Osteocyte (in vitro differentiated cells): ENCODE measurements around the gene CLDN25. TPM values are rescaled to one million over a fixed set of nuclear protein-coding genes. Genes with fewer than 3 reads are reported as not detected.

Source experiments
- DNase-seq: peaks from one replicate; pipeline ENCODE4 v3.0.0; 2021; ENCODE audit warnings: mixed read lengths; ENCODE audit not compliant: unreplicated experiment; ENCODE audit errors: extremely low spot score
- H3K27ac Mint-ChIP-seq: one replicate; pipeline ENCODE4 v1.8.0; 2021; ENCODE audit warnings: mild to moderate bottlenecking, mixed read lengths; ENCODE audit not compliant: unreplicated experiment
- H3K27me3 Mint-ChIP-seq: one replicate; pipeline ENCODE4 v1.8.0; 2021; ENCODE audit warnings: mixed read lengths; ENCODE audit not compliant: unreplicated experiment
- H3K36me3 Mint-ChIP-seq: one replicate; pipeline ENCODE4 v1.8.0; 2021; ENCODE audit warnings: mixed read lengths; ENCODE audit not compliant: unreplicated experiment
- H3K4me1 Mint-ChIP-seq: one replicate; pipeline ENCODE4 v1.8.0; 2021; ENCODE audit warnings: mixed read lengths; ENCODE audit not compliant: unreplicated experiment
- H3K4me3 Mint-ChIP-seq: one replicate; pipeline ENCODE4 v1.8.0; 2021; ENCODE audit warnings: mild to moderate bottlenecking, moderate library complexity, mixed read lengths; ENCODE audit not compliant: unreplicated experiment
- H3K9me3 Mint-ChIP-seq: one replicate; pipeline ENCODE4 v1.8.0; 2021; ENCODE audit warnings: mixed read lengths; ENCODE audit not compliant: unreplicated experiment
- total RNA-seq: library from RNA; stranded (reverse); gene quantifications from 2 replicates; pipeline ENCODE4 v1.2.1, GENCODE V29; 2021
- TF ChIP-seq, protein P1 (sequence below): fragments of 200-600 bp; sonication (generic); IDR thresholded peaks from 2 replicates; pipeline ENCODE4 v1.5.0; 2021; ENCODE audit warnings: antibody characterized with exemption, mild to moderate bottlenecking, moderate library complexity

CLDN25 gene
- total RNA-seq, 1 donor from 2014 or later, result not detected

DNA sequence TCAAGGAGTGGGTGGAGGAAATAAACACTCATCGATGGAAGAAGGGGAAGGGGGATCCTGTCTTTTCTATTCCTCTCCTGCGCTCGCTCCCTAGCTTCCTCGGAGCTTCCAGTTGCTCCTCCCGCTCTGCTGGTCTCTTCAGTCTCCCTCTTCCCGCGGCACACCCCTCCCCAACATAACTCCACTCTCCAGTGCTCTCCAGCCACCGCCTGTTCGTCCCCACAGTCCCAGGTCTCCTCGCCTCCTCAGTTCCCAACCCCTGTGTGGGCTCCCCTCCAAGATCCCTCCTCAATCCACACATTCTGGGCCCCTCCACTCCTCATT lies 6.5 kb upstream of the CLDN25 start:
- Mint-ChIP-seq H3K27ac (peak overlapping the region; percentile 98), H3K36me3 (peaks cover 7% of the 10 kb centered on the region), H3K4me1 (peaks cover 20% of the 10 kb centered on the region), H3K27me3 (peaks cover 35% of the 10 kb centered on the region), H3K9me3 (no peaks in the 10 kb centered on the region), H3K4me3 (peak overlapping the region; percentile 100)
- DNase-seq, result no peak
- TF ChIP-seq, protein P1, sequence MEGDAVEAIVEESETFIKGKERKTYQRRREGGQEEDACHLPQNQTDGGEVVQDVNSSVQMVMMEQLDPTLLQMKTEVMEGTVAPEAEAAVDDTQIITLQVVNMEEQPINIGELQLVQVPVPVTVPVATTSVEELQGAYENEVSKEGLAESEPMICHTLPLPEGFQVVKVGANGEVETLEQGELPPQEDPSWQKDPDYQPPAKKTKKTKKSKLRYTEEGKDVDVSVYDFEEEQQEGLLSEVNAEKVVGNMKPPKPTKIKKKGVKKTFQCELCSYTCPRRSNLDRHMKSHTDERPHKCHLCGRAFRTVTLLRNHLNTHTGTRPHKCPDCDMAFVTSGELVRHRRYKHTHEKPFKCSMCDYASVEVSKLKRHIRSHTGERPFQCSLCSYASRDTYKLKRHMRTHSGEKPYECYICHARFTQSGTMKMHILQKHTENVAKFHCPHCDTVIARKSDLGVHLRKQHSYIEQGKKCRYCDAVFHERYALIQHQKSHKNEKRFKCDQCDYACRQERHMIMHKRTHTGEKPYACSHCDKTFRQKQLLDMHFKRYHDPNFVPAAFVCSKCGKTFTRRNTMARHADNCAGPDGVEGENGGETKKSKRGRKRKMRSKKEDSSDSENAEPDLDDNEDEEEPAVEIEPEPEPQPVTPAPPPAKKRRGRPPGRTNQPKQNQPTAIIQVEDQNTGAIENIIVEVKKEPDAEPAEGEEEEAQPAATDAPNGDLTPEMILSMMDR, result no peak

- Mint-ChIP-seq H3K4me1 (peaks cover 24% of the 10 kb centered on the region), H3K9me3 (no peaks in the 10 kb centered on the region), H3K4me3 (peak within 1 kb of the TSS; percentile 100), H3K27me3 (peaks cover 38% of the 10 kb centered on the region), H3K27ac (peak within 1 kb of the TSS; percentile 98), H3K36me3 (peaks cover 7% of the 10 kb centered on the region)
- TF ChIP-seq, protein P1, result peak; percentile 96
- DNase-seq, result peak; percentile 99
Observed at GRCh38 chr11:113773416-113774173, 6.0 kb upstream of the CLDN25 start, which contains the start of gene ZW10. ZW10 (minus strand) TSS chr11:113773692; CDS start chr11:113773666, 26 bp downstream.

GRCh38 chr11:113774174-113774503 lies 5.5 kb upstream of the CLDN25 start:
- Mint-ChIP-seq H3K27me3 (peaks cover 39% of the 10 kb centered on the region), H3K4me1 (peaks cover 24% of the 10 kb centered on the region), H3K9me3 (no peaks in the 10 kb centered on the region), H3K27ac (peak overlapping the region; percentile 98), H3K36me3 (peaks cover 3% of the 10 kb centered on the region), H3K4me3 (peak overlapping the region; percentile 100)
- TF ChIP-seq, protein P1, result no peak
- DNase-seq, result no peak

- no peaks in the 10 kb centered on the region for H3K36me3 Mint-ChIP-seq
- TF ChIP-seq, protein P1, result no peak
- DNase-seq, result no peak
- H3K9me3 Mint-ChIP-seq, result no peaks in the 10 kb centered on the region
- H3K27ac Mint-ChIP-seq, result peak overlapping the region; percentile 32
- H3K4me1 Mint-ChIP-seq, result peaks cover 10% of the 10 kb centered on the region
- H3K4me3 Mint-ChIP-seq, result peak overlapping the region; percentile 46
- H3K27me3 Mint-ChIP-seq, result peaks cover 65% of the 10 kb centered on the region
Observed at GRCh38 chr11:113778111-113778910, 1.3 kb upstream of the CLDN25 start.

GRCh38 chr11:113781682-113782081 lies 2.1 kb downstream of the CLDN25 start:
- peaks cover 6% of the 10 kb centered on the region for H3K4me1 Mint-ChIP-seq
- peaks cover 59% of the 10 kb centered on the region for H3K27me3 Mint-ChIP-seq
- H3K9me3 Mint-ChIP-seq, result no peaks in the 10 kb centered on the region
- H3K36me3 Mint-ChIP-seq, result no peaks in the 10 kb centered on the region
- TF ChIP-seq, protein P1, result no peak
- no peak overlapping the region for H3K4me3 Mint-ChIP-seq
- no peak for DNase-seq
- H3K27ac Mint-ChIP-seq, result no peak overlapping the region
